Transverse colon (tissue), 4 donors: Measurements from ENCODE around the gene PYCR2. TPM values are rescaled to one million over a fixed set of nuclear protein-coding genes. Genes with fewer than 3 reads are reported as not detected.

Experiments used
- DNase-seq: peaks from one replicate; pipeline ENCODE4 v3.0.0-alpha.2; 2019
- H3K27ac ChIP-seq, 4 donors: fragments of 200-600 bp; sonication (generic); 2 replicates each; pipeline ENCODE4 v1.5.1; 2016 to 2018; ENCODE audit warnings: inconsistent platforms in 4 of 4
- H3K27me3 ChIP-seq: fragments of 200-600 bp; sonication (generic); 2 replicates; pipeline ENCODE4 v1.5.1; 2017; ENCODE audit warnings: inconsistent platforms
- H3K36me3 ChIP-seq, 4 donors: fragments of 200-600 bp; sonication (generic); 2 replicates each; pipeline ENCODE4 v1.5.1; 2017 to 2019; ENCODE audit warnings: inconsistent platforms in 4 of 4
- H3K4me1 ChIP-seq, 4 donors: fragments of 200-600 bp; sonication (generic); 2 replicates each; pipeline ENCODE4 v1.5.1; 2017 to 2020; ENCODE audit warnings: inconsistent platforms in 4 of 4
- H3K4me3 ChIP-seq, 4 donors: fragments of 200-600 bp; sonication (generic); 1 replicate in 1 of 4; 2 replicates in 3 of 4; pipeline versions ENCODE4 v1.5.1 to v1.6.1; 2017 to 2019; ENCODE audit warnings: inconsistent platforms in 4 of 4
- H3K9me3 ChIP-seq, 2 donors: fragments of 200-600 bp; sonication (generic); 2 replicates each; pipeline ENCODE4 v1.5.1; 2017 to 2019; ENCODE audit warnings: inconsistent platforms in 2 of 2
- EP300 ChIP-seq: sonication (generic); formaldehyde crosslinking; IDR thresholded peaks from one replicate; pipeline ENCODE4 v1.6.1; 2017; ENCODE audit warnings: antibody characterized with exemption, low read depth
- POLR2A ChIP-seq: fragments of 450-650 bp; IDR thresholded peaks from one replicate; pipeline ENCODE4 v1.6.1; 2016; ENCODE audit warnings: antibody characterized with exemption, mild to moderate bottlenecking, moderate library complexity
- POLR2AphosphoS5 ChIP-seq, 3 donors: sonication (generic); formaldehyde crosslinking; IDR thresholded peaks; one replicate each; pipeline ENCODE4 v1.6.1; 2016; ENCODE audit warnings: antibody characterized with exemption in 3 of 3
- WGBS, 2 donors: methylation state at CpG; one replicate each; pipeline ENCODE4 v1.1.5; 2018; ENCODE audit warnings: low coverage in 1 of 2; 5-methylcytosine and 5-hydroxymethylcytosine counted together
- in situ Hi-C, 4 donors: fragments of 200-750 bp; cut with MboI; loops; one replicate each; pipeline versions ENCODE4 v1.15.0 to v1.15.1; 2017; ENCODE audit warnings: low sequenced_read_pairs in 3 of 4, low pct_ligation_motif_present in 1 of 4, low pct_unique_long_range_greater_than_20kb in 1 of 4
- intact Hi-C: fragments of 100-400 bp; cut with DNase I; formaldehyde crosslinking; loops from one replicate; pipeline ENCODE4 v1.15.1; 2023; ENCODE audit warnings: low total_unique reads
- total RNA-seq, 4 donors: library from RNA; depleted of rRNA; stranded (reverse); fragments of >200 nt; gene quantifications; one replicate each; pipeline ENCODE4 v1.1.0, GENCODE V29; 2016
- TF ChIP-seq, protein P1 (sequence below), 5 experiments: fragments of 200-600 bp in 3 of 5; fragments of 450-650 bp in 2 of 5; sonication (generic) in 3 of 5; IDR thresholded peaks; 1 replicate in 2 of 5; 2 replicates in 3 of 5; pipeline ENCODE4 v1.5.1; 2016 to 2017; ENCODE audit warnings: antibody characterized with exemption in 5 of 5, inconsistent platforms in 3 of 5, mild to moderate bottlenecking in 2 of 5, moderate library complexity in 1 of 5

The PYCR2 gene
- total RNA-seq, 4 donors from 2014 or later = 26.5 to 40.6 (median 32.2) TPM

DNA sequence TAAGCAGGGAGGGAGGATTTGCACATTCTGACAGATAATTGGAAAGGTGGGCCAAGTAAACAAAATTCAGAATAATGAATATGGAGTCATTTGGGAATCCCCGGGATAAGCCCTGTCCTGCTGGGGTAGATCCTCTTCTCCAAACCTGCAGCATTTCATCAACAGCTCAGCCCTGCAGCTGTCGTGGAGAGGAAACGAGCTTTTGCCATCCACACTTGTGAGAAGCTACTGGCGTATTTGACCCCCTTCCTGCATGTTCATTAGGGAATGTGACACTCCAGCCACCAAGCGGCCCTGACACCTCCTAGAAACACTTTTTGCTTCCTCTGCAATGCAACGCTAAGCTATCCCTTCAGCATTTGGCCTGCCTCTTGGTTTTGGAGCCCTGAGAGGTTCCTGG lies 25.0 kb upstream of the PYCR2 start:
- no peaks in the 10 kb centered on the region for H3K4me1 ChIP-seq
- H3K9me3 ChIP-seq = no peaks in the 10 kb centered on the region
- no peak overlapping the region for H3K4me3 ChIP-seq
- TF ChIP-seq, protein P1, sequence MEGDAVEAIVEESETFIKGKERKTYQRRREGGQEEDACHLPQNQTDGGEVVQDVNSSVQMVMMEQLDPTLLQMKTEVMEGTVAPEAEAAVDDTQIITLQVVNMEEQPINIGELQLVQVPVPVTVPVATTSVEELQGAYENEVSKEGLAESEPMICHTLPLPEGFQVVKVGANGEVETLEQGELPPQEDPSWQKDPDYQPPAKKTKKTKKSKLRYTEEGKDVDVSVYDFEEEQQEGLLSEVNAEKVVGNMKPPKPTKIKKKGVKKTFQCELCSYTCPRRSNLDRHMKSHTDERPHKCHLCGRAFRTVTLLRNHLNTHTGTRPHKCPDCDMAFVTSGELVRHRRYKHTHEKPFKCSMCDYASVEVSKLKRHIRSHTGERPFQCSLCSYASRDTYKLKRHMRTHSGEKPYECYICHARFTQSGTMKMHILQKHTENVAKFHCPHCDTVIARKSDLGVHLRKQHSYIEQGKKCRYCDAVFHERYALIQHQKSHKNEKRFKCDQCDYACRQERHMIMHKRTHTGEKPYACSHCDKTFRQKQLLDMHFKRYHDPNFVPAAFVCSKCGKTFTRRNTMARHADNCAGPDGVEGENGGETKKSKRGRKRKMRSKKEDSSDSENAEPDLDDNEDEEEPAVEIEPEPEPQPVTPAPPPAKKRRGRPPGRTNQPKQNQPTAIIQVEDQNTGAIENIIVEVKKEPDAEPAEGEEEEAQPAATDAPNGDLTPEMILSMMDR (IDR thresholded peaks at IDR 0.05) = no peak
- no peak for TF ChIP-seq EP300
- TF ChIP-seq POLR2A = no peak
- no peak for TF ChIP-seq POLR2AphosphoS5 (IDR thresholded peaks at IDR 0.05)
- intact Hi-C loops = no loop called here
- H3K27me3 ChIP-seq = no peaks in the 10 kb centered on the region
- WGBS, 2 donors = 69 to 80% methylated on average over 4 to 6 of the region's 6 CpGs
- no peaks in the 10 kb centered on the region for H3K36me3 ChIP-seq
- H3K27ac ChIP-seq = no peak overlapping the region
- DNase-seq = no peak
- in situ Hi-C loops = no loop called here

DNA sequence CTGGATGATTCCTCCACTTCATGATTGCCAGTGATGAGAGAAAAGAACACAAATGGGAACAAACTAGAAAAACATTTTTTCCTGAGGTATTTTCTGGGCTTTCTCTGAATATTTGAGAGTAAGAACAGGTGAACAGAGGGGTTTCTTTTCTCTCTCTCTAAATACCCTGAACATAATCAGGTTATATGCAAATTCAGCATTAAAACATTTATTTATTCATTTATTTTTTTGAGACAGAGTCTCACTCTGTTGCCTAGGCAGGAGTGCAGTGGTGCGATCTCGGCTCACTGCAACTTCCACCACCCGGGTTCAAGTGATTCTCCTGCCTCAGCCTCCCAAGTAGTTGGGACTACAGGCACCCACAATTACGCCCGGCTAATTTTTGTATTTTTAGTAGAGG lies 22.8 kb upstream of the PYCR2 start:
- TF ChIP-seq POLR2A (no peak), POLR2AphosphoS5 (IDR thresholded peaks at IDR 0.05) (no peak), EP300 (no peak)
- TF ChIP-seq, protein P1 (IDR thresholded peaks at IDR 0.05) = no peak
- H3K36me3 ChIP-seq = no peaks in the 10 kb centered on the region
- H3K4me1 ChIP-seq = no peaks in the 10 kb centered on the region
- DNase-seq = no peak
- H3K27me3 ChIP-seq = no peaks in the 10 kb centered on the region
- 80 to 90% methylated on average over 2 to 5 of the region's 5 CpGs for WGBS, 2 donors
- no peaks in the 10 kb centered on the region for H3K9me3 ChIP-seq
- intact Hi-C loops = no loop called here
- in situ Hi-C loops = no loop called here
- H3K4me3 ChIP-seq = no peak overlapping the region
- no peak overlapping the region for H3K27ac ChIP-seq

DNA sequence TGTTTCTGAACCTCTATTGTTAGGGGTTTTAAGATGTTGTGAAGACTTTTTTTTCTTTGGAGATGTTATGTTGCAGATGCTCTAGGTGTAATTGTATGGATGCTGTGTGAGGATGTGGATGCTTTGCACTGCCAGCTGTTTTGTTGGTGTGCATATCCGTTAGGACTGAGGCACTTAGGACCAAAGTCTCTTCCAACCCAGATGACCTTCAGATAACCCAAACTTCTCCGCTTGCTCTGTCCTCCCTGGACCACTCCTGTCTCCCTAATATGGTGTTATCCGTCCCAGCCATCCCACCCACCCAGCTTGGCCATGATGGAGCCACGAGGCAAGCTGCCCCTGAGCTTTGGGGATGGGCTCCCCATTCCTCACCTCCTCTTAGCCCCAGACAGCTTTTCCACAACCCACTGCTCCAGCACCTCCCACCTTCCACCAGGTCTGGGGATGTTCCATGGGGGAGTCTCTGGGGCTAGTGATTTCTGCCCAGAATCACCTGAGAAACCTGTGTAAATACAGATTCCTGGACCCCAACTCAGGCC lies 22.1 kb upstream of the PYCR2 start:
- in situ Hi-C loops = no loop called here
- Histone ChIP-seq H3K9me3 (no peaks in the 10 kb centered on the region), H3K4me1 (peaks cover 0 to 6% (median 2%) of the 10 kb centered on the region in 4 donors), H3K36me3 (no peaks in the 10 kb centered on the region), H3K4me3 (no peak overlapping the region), H3K27me3 (no peaks in the 10 kb centered on the region), H3K27ac (no peak overlapping the region)
- no peak for DNase-seq
- no peak for TF ChIP-seq POLR2A
- TF ChIP-seq POLR2AphosphoS5 (IDR thresholded peaks at IDR 0.05) = no peak
- TF ChIP-seq, protein P1 (IDR thresholded peaks at IDR 0.05) = no peak
- TF ChIP-seq EP300 = no peak
- 76 to 83% methylated on average over 1 to 4 of the region's 4 CpGs for WGBS, 2 donors
- intact Hi-C loops = no loop called here

DNA sequence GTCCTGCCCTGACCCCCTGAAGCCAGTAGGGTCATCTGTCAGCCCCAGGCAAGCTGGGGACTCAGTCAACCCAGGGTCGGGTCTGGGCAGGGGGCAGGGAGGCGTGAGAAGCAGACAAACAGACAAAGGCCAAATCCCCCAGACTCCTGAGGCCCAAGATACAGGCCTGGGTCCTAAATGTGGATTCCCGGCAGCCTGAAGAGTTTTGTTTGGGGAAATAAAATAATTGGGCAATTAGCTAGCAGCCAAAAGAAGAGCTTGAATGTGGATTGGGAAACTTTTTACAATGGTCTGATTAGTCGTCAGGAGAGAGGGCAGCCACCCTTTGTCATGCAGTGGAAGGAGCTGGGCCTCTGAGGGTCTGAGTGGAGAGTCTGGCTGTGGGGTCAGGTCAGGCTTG lies 21.5 kb upstream of the PYCR2 start:
- no peak overlapping the region for H3K27ac ChIP-seq
- no peak for DNase-seq
- in situ Hi-C loops (no loop called here), intact Hi-C loops (no loop called here)
- no peak for TF ChIP-seq EP300
- no peak for TF ChIP-seq POLR2A
- TF ChIP-seq, protein P1 (IDR thresholded peaks at IDR 0.05) = no peak
- peaks cover 4 to 11% (median 7%) of the 10 kb centered on the region in 4 donors for H3K4me1 ChIP-seq
- H3K4me3 ChIP-seq = no peak overlapping the region
- WGBS, 2 donors = 79% methylated on average over 4 of the region's 4 CpGs; no CpG with 5 or more reads in 1 of the 2 donors
- H3K36me3 ChIP-seq = no peaks in the 10 kb centered on the region
- no peaks in the 10 kb centered on the region for H3K9me3 ChIP-seq
- no peaks in the 10 kb centered on the region for H3K27me3 ChIP-seq
